Epithelial cell of esophagus (primary cell): ENCODE measurements around the gene CPZ.

Source experiments
- DNase-seq: peaks from one replicate; pipeline ENCODE4 v3.0.0; 2010; ENCODE audit warnings: low read depth
- H3K4me3 ChIP-seq: 2 replicates; pipeline ENCODE4 v1.5.1; 2011; ENCODE audit warnings: mild to moderate bottlenecking, low read length, control low read depth
- TF ChIP-seq, protein P1 (sequence below): IDR thresholded peaks from 2 replicates; pipeline ENCODE4 v1.5.1; 2011; ENCODE audit warnings: low read depth, mild to moderate bottlenecking, low read length, control low read depth, inconsistent platforms; ENCODE audit not compliant: insufficient read depth; ENCODE audit errors: missing control alignments

CPZ gene

DNA sequence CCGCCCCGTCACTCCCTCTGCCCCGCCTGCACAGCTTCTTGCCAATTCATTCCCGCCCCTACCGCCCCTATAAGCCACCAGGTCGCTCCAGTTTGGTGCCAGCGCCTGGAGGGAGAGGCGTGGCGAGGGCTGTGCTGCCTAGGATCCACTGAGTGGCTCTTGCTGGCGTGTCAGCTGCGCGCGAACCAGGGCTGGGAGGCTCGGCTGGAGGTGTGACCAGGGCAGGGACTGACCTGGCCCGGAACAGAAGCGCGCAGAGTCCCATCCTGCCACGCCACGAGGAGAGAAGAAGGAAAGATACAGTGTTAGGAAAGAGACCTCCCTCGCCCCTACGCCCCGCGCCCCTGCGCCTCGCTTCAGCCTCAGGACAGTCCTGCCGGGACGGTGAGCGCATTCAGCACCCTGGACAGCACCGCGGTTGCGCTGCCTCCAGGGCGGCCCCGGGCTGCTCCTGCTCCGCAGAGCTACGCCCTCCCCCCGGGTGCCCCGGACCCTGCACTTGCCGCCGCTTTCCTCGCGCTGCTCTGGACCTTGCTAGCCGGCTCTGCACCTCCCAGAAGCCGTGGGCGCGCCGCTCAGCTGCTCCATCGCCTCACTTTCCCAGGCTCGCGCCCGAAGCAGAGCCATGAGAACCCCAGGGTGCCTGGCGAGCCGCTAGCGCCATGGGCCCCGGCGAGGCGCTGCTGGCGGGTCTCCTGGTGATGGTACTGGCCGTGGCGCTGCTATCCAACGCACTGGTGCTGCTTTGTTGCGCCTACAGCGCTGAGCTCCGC lies 12.1 kb upstream of the CPZ start, which contains the start of gene GPR78:
TSS of gene GPR78 (plus strand) at position 72 of the 773 bp plus-strand sequence. CDS start at position 663, 591 bp downstream.
- DNase-seq, result peak; percentile 19
- H3K4me3 ChIP-seq, result no peak within 1 kb of the TSS
- TF ChIP-seq, protein P1, sequence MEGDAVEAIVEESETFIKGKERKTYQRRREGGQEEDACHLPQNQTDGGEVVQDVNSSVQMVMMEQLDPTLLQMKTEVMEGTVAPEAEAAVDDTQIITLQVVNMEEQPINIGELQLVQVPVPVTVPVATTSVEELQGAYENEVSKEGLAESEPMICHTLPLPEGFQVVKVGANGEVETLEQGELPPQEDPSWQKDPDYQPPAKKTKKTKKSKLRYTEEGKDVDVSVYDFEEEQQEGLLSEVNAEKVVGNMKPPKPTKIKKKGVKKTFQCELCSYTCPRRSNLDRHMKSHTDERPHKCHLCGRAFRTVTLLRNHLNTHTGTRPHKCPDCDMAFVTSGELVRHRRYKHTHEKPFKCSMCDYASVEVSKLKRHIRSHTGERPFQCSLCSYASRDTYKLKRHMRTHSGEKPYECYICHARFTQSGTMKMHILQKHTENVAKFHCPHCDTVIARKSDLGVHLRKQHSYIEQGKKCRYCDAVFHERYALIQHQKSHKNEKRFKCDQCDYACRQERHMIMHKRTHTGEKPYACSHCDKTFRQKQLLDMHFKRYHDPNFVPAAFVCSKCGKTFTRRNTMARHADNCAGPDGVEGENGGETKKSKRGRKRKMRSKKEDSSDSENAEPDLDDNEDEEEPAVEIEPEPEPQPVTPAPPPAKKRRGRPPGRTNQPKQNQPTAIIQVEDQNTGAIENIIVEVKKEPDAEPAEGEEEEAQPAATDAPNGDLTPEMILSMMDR, result no peak

GRCh38 chr4:8581094-8581861 lies 11.3 kb upstream of the CPZ start:
- H3K4me3 ChIP-seq, result no peak overlapping the region
- TF ChIP-seq, protein P1, result no peak
- no peak for DNase-seq

DNA sequence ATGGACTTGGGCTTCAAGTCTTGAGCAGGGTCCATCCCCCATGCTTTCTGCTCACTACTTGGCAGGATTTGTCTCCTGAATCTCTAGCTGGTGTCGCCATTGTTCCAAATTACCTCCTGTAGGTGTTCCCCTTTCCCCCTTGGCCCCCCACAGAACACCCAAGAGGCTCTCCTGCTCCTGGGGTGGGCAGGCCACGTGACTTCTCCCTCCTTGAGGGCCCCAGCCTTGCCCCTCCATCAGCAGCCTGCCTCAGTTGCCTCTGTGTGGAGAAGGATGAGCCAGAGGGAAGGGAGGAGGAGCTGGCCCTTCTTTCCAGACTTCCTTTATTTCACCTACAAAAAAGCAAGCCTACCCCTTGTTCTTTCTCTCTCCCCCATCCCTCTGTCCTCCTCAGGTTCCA lies 10.5 kb upstream of the CPZ start:
- no peak for DNase-seq
- no peak overlapping the region for H3K4me3 ChIP-seq
- TF ChIP-seq, protein P1, result no peak

DNA sequence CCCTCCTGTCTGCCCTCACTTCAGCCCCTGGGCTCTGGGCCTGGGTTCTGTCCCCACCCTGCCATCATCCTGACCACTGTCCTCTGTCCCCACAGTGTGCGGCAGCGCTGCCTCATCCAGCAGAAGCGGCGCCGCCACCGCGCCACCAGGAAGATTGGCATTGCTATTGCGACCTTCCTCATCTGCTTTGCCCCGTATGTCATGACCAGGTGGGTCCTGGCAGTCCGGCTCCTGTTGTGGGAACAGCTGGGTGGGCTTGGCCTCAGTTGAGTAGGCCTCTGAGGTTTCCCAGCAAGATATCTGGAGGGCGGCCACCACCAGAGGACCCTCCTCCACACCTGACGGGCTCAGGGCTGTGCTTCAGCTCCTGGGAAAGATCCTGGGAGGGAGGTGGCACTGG lies 10.1 kb upstream of the CPZ start:
- no peak for DNase-seq
- no peak overlapping the region for H3K4me3 ChIP-seq
- TF ChIP-seq, protein P1, result no peak

- no peak overlapping the region for H3K4me3 ChIP-seq
- no peak for DNase-seq
- TF ChIP-seq, protein P1, result no peak
These were observed 9.5 kb upstream of the CPZ start for GRCh38 chr4:8582941-8583654.

DNA sequence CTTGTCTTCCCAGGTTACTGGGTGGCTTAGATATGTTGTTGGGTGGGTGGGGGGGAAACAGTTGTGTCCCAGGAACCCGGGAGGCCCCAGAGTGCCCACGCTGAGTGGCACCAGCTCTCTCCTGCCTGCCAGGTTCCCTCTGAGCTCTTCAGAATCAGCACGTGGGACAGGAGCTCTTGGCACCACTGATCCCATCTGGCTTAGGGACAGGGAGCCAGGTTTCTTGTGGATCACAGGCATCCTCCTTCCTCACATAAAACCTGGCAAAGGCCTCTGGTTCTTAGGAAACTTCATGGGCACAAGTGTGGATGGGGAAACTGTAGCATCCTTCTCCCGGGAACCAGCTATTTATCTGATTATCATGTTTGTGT lies 8.9 kb upstream of the CPZ start:
- no peak for DNase-seq
- TF ChIP-seq, protein P1, result no peak
- no peak overlapping the region for H3K4me3 ChIP-seq
